Smooth muscle cell (in vitro differentiated cells): Measurements from ENCODE around the gene FNTB. TPM values are rescaled to one million over a fixed set of nuclear protein-coding genes. Genes with fewer than 3 reads are reported as not detected.

Source experiments
- DNase-seq: peaks from one replicate; lab custom pipeline; 2025; ENCODE audit not compliant: unreplicated experiment; lab: John Stamatoyannopoulos, UW
- H2AFZ ChIP-seq: fragments of 200-600 bp; sonication (generic); 2 replicates; pipeline ENCODE4 v1.6.0; 2016; ENCODE audit warnings: antibody characterized with exemption, low read depth, mild to moderate bottlenecking
- H3F3A ChIP-seq: fragments of 200-600 bp; sonication (generic); 2 replicates; pipeline ENCODE4 v1.6.0; 2017; ENCODE audit warnings: antibody characterized with exemption, low read depth
- H3K27ac ChIP-seq: fragments of 200-600 bp; sonication (generic); 2 replicates; pipeline ENCODE4 v1.5.1; 2016; ENCODE audit warnings: low read depth, mild to moderate bottlenecking
- H3K27me3 ChIP-seq: fragments of 200-600 bp; sonication (generic); 2 replicates; pipeline ENCODE4 v1.6.1; 2016; ENCODE audit warnings: low read depth, mild to moderate bottlenecking
- H3K36me3 ChIP-seq: fragments of 200-600 bp; sonication (generic); 2 replicates; pipeline ENCODE4 v1.5.1; 2016; ENCODE audit warnings: low read depth
- H3K4me1 ChIP-seq: fragments of 200-600 bp; sonication (generic); 2 replicates; pipeline ENCODE4 v1.5.1; 2016; ENCODE audit warnings: low read depth
- H3K4me2 ChIP-seq: fragments of 200-600 bp; sonication (generic); 2 replicates; pipeline ENCODE4 v1.6.0; 2016; ENCODE audit warnings: mild to moderate bottlenecking
- H3K4me3 ChIP-seq: fragments of 200-600 bp; sonication (generic); 2 replicates; pipeline ENCODE4 v1.5.1; 2016; ENCODE audit warnings: mild to moderate bottlenecking
- H3K79me2 ChIP-seq: fragments of 200-600 bp; sonication (generic); 2 replicates; pipeline ENCODE4 v1.6.0; 2016; ENCODE audit warnings: low read depth, mild to moderate bottlenecking
- H3K9ac ChIP-seq: fragments of 200-600 bp; sonication (generic); 2 replicates; pipeline ENCODE4 v1.6.0; 2016; ENCODE audit warnings: low read depth
- H3K9me3 ChIP-seq: fragments of 200-600 bp; sonication (generic); replicated peaks from 2 replicates; pipeline ENCODE4 v1.5.1; 2016; ENCODE audit warnings: low read depth
- H4K20me1 ChIP-seq: fragments of 200-600 bp; sonication (generic); 2 replicates; pipeline ENCODE4 v1.6.0; 2016; ENCODE audit warnings: low read depth
- WGBS: methylation state at CpG from one replicate; pipeline ENCODE4 v1.1.7; 2016; ENCODE audit warnings: low lambda C conversion rate; 5-methylcytosine and 5-hydroxymethylcytosine counted together
- polyA plus RNA-seq: library from polyadenylated mRNA; unstranded; fragments of >200 nt; fragmentation: Nextera tagmentation; extraction: Ambion mirVana; gene quantifications from 2 replicates; pipeline ENCODE4 v1.2.1, GENCODE V29; 2016
- total RNA-seq: library from RNA; depleted of rRNA; stranded (reverse); fragments of >200 nt; gene quantifications from 2 replicates; pipeline ENCODE4 v1.2.3, GENCODE V29; 2014
- TF ChIP-seq, protein P1 (sequence below): fragments of 200-600 bp; sonication (generic); IDR thresholded peaks from 2 replicates; pipeline ENCODE4 v1.5.1; 2017; ENCODE audit warnings: borderline replicate concordance, mild to moderate bottlenecking, antibody characterized with exemption; ENCODE audit not compliant: insufficient read depth, poor library complexity, severe bottlenecking

The FNTB gene
- total and polyA plus RNA-seq, 2 experiments from 2014 or later: 9.3 to 16.3 TPM

DNA sequence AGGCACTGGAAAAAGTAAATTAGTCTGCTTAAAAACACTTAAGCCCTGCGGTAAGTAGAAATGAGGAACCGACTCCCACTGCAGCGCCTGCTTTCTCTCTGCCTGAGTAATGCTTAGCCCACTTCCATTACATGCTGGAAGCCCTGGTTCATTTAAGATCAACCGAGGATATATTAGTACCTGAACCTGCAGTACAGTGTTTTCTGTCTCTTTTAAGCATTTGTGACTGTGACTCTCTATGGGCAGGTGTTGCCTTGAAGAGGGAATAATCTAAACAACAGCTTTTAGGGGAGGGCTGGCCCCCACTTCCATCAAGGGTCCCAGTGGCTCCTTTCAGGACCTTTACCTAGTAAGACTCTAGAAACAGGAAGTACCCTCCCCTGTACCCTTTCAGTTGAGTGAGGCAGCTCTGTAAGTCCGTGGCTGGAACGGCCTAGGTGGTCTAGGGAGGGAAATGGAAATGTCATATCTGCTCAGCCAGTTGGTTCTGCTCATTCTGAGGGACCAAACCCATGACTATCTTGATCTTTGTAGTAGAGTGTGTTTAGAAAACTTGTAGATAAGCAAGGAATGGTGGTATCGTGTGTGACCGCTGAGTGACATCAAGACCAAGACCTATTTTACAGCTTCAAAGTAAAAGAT lies 56.2 kb downstream of the FNTB start:
- H3K36me3 ChIP-seq: no peaks in the 10 kb centered on the region
- no peaks in the 10 kb centered on the region for H3K27me3 ChIP-seq
- peaks cover 9% of the 10 kb centered on the region for H3K4me1 ChIP-seq
- H3K9me3 ChIP-seq: no peaks in the 10 kb centered on the region
- no peak overlapping the region for H3K9ac ChIP-seq
- H3F3A ChIP-seq: peaks cover 5% of the 10 kb centered on the region
- H3K27ac ChIP-seq: no peak overlapping the region
- no peak overlapping the region for H2AFZ ChIP-seq
- no peaks in the 10 kb centered on the region for H3K79me2 ChIP-seq
- 68% methylated on average over 8 of the region's 8 CpGs for WGBS
- no peak overlapping the region for H3K4me3 ChIP-seq
- peaks cover 2% of the 10 kb centered on the region for H4K20me1 ChIP-seq
- no peak for DNase-seq
- TF ChIP-seq, protein P1, sequence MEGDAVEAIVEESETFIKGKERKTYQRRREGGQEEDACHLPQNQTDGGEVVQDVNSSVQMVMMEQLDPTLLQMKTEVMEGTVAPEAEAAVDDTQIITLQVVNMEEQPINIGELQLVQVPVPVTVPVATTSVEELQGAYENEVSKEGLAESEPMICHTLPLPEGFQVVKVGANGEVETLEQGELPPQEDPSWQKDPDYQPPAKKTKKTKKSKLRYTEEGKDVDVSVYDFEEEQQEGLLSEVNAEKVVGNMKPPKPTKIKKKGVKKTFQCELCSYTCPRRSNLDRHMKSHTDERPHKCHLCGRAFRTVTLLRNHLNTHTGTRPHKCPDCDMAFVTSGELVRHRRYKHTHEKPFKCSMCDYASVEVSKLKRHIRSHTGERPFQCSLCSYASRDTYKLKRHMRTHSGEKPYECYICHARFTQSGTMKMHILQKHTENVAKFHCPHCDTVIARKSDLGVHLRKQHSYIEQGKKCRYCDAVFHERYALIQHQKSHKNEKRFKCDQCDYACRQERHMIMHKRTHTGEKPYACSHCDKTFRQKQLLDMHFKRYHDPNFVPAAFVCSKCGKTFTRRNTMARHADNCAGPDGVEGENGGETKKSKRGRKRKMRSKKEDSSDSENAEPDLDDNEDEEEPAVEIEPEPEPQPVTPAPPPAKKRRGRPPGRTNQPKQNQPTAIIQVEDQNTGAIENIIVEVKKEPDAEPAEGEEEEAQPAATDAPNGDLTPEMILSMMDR: no peak
- H3K4me2 ChIP-seq: no peak overlapping the region

DNA sequence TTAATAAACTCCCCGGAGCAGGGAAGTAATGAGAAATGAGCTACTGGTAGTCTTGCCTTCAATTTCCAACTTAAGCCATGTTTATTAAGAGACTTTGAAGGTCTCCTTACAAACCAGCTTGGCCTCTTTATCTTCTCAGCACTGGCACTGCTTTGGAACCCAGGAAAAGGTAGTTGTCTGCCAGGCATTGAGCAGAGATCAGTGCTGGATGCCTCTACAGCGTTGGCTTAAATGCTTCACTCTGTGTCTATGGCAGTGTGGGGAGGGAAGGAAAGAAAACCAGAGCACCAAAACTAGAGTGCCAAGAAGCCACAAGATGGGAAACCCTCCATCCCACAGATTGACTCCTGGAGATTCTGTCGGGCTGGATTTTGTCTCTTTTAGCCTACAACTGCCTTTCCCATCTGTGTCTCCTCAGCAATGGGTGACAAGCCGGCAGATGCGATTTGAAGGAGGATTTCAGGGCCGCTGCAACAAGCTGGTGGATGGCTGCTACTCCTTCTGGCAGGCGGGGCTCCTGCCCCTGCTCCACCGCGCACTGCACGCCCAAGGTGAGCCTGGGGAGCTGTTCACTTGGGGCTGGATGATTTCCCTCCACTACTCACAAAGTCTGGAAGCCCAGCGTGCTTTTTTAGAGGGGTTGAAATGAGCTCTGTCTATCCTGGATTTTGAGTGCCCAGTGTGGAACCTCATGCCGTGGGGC lies 57.3 kb downstream of the FNTB start:
- Histone ChIP-seq H4K20me1 (peaks cover 2% of the 10 kb centered on the region), H3K27ac (no peak overlapping the region), H3K4me3 (no peak overlapping the region), H3K4me2 (no peak overlapping the region), H3K27me3 (no peaks in the 10 kb centered on the region), H3K79me2 (no peaks in the 10 kb centered on the region), H3K9me3 (no peaks in the 10 kb centered on the region), H3K4me1 (peaks cover 2% of the 10 kb centered on the region), H3F3A (peaks cover under 1% of the 10 kb centered on the region), H2AFZ (no peak overlapping the region), H3K36me3 (no peaks in the 10 kb centered on the region), H3K9ac (no peak overlapping the region)
- TF ChIP-seq, protein P1: no peak
- 82% methylated on average over 12 of the region's 12 CpGs for WGBS
- no peak for DNase-seq

DNA sequence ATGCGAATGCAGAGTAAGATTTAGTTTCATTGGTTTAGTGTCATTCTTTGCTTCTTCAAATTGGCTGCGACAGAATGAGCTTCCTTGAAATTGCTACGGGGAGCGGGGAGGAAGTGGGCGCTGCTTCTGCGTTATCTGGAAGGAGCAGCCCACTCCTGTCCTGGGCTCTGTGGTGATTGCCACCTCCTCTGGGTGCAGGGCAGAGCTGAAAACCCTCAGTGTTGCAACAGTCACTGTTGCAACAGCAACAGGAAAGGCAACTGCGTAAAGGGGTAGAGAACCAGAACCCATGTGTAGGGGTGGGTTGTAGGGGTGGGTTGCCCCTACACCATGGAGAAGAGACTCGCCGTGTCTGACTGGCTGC lies 57.9 kb downstream of the FNTB start:
- no peak overlapping the region for H3K27ac ChIP-seq
- WGBS: 87% methylated on average over 9 of the region's 9 CpGs
- no peaks in the 10 kb centered on the region for H3K9me3 ChIP-seq
- no peaks in the 10 kb centered on the region for H3K79me2 ChIP-seq
- H4K20me1 ChIP-seq: peaks cover 2% of the 10 kb centered on the region
- no peaks in the 10 kb centered on the region for H3K27me3 ChIP-seq
- H2AFZ ChIP-seq: no peak overlapping the region
- H3K4me2 ChIP-seq: no peak overlapping the region
- no peak overlapping the region for H3K9ac ChIP-seq
- no peak for DNase-seq
- H3K36me3 ChIP-seq: no peaks in the 10 kb centered on the region
- TF ChIP-seq, protein P1: no peak
- H3K4me1 ChIP-seq: no peaks in the 10 kb centered on the region
- H3F3A ChIP-seq: no peaks in the 10 kb centered on the region
- no peak overlapping the region for H3K4me3 ChIP-seq
